A673 (cell line): ENCODE measurements around the gene CDH12. TPM values are rescaled to one million over a fixed set of nuclear protein-coding genes. Genes with fewer than 3 reads are reported as not detected.

Experiments
- BruUV-seq: library from RNA; stranded (reverse); fragments of 400-500 nt; replicated peaks from 2 replicates; lab custom pipeline; 2021; lab: Mats Ljungman, UMichigan
- CTCF ChIA-PET: fragments of 300-600 bp; sonication (Branson Sonifier 250); formaldehyde crosslinking; loops from one replicate; lab custom pipeline; 2022; ENCODE audit warnings: antibody characterized with exemption; lab: Charles Lee
- POLR2A ChIA-PET: fragments of 300-600 bp; sonication (Branson Sonifier 250); formaldehyde crosslinking; loops from one replicate; lab custom pipeline; 2022; ENCODE audit warnings: antibody characterized with exemption; ENCODE audit not compliant: low non-redundant PET; lab: Charles Lee
- DNase-seq: peaks from one replicate; pipeline ENCODE4 v3.0.0-alpha.2; 2015; ENCODE audit warnings: low spot score
- H3K27ac ChIP-seq: fragments of 200-600 bp; sonication (generic); 2 replicates; pipeline ENCODE4 v1.5.1; 2016; ENCODE audit warnings: mixed run types, low read depth, mild to moderate bottlenecking, mixed read lengths, antibody characterized with exemption, low read length; ENCODE audit not compliant: poor library complexity, severe bottlenecking
- H3K27me3 ChIP-seq: fragments of 200-600 bp; sonication (generic); replicated peaks from 2 replicates; pipeline ENCODE4 v1.6.1; 2017; ENCODE audit warnings: mixed run types, low read depth, mild to moderate bottlenecking, mixed read lengths, antibody characterized with exemption, low read length; ENCODE audit not compliant: insufficient read depth, poor library complexity
- H3K36me3 ChIP-seq: fragments of 200-600 bp; sonication (generic); 2 replicates; pipeline ENCODE4 v1.6.1; 2016; ENCODE audit warnings: mixed run types, mild to moderate bottlenecking, mixed read lengths, antibody characterized with exemption, low read length; ENCODE audit not compliant: insufficient read depth, poor library complexity, severe bottlenecking
- H3K4me1 ChIP-seq: fragments of 200-600 bp; sonication (generic); 2 replicates; pipeline ENCODE4 v1.6.1; 2017; ENCODE audit warnings: mixed run types, mild to moderate bottlenecking, mixed read lengths, antibody characterized with exemption, low read length; ENCODE audit not compliant: insufficient read depth, poor library complexity, severe bottlenecking
- H3K4me3 ChIP-seq: fragments of 200-600 bp; sonication (generic); 2 replicates; pipeline ENCODE4 v1.5.1; 2016; ENCODE audit warnings: low read depth, mixed run types, mild to moderate bottlenecking, mixed read lengths, low read length; ENCODE audit not compliant: poor library complexity, severe bottlenecking
- H3K9me3 ChIP-seq: fragments of 200-600 bp; sonication (generic); 2 replicates; pipeline ENCODE4 v1.6.1; 2016; ENCODE audit warnings: mixed run types, low read depth, mild to moderate bottlenecking, mixed read lengths, antibody characterized with exemption, low read length; ENCODE audit not compliant: poor library complexity, severe bottlenecking
- CTCF ChIP-seq: fragments of 300-800, 200-600 bp; sonication (generic); conservative IDR thresholded peaks from 2 replicates; pipeline ENCODE4 v1.5.1; 2017; ENCODE audit warnings: low read depth, mild to moderate bottlenecking, antibody characterized with exemption, low read length, moderate library complexity, mixed read lengths
- EZH2 ChIP-seq: fragments of 200-600 bp; sonication (generic); IDR thresholded peaks from 2 replicates; pipeline ENCODE4 v1.6.1; 2017; ENCODE audit warnings: borderline replicate concordance, low read depth, mild to moderate bottlenecking, mixed read lengths, antibody characterized with exemption, low read length; ENCODE audit not compliant: poor library complexity, severe bottlenecking
- intact Hi-C: fragments of 100-400 bp; cut with micrococcal nuclease; formaldehyde crosslinking; loops from one replicate; pipeline ENCODE4 v1.10.0; 2022; ENCODE audit not compliant: unreplicated experiment
- total RNA-seq: library from RNA; stranded (reverse); gene quantifications from 2 replicates; pipeline ENCODE4 v1.2.3, GENCODE V29; 2021

Gene CDH12
- total RNA-seq, 1 experiment from 2014 or later = 39.5 TPM

- no peak for DNase-seq
- no peaks in the 10 kb centered on the region for H3K9me3 ChIP-seq
- BruUV-seq = no TSS peak
- no peaks in the 10 kb centered on the region for H3K27me3 ChIP-seq
- H3K27ac ChIP-seq = no peak overlapping the region
- no peak overlapping the region for H3K4me3 ChIP-seq
- H3K4me1 ChIP-seq = no peaks in the 10 kb centered on the region
- no peak for TF ChIP-seq CTCF
- TF ChIP-seq EZH2 = no peak
- ChIA-PET CTCF (no interaction called here), POLR2A (interaction anchor here (0.6 kb wide), 1 partner anchor 1692 kb away, joined by 3 read pairs; no protein-coding TSS in a partner anchor)
- intact Hi-C loops = no loop called here
- H3K36me3 ChIP-seq = no peaks in the 10 kb centered on the region
These were observed 547.1 kb downstream of the CDH12 start for GRCh38 chr5:22306011-22306410.

GRCh38 chr5:22295832-22296231, 557.3 kb downstream of the CDH12 start:
- Histone ChIP-seq H3K36me3 (no peaks in the 10 kb centered on the region), H3K27me3 (no peaks in the 10 kb centered on the region), H3K27ac (no peak overlapping the region), H3K4me3 (no peak overlapping the region), H3K9me3 (peaks cover 19% of the 10 kb centered on the region), H3K4me1 (no peaks in the 10 kb centered on the region)
- CTCF ChIA-PET = no interaction called here
- BruUV-seq = no TSS peak
- no peak for DNase-seq
- POLR2A ChIA-PET = no interaction called here
- intact Hi-C loops = no loop called here
- TF ChIP-seq CTCF (no peak), EZH2 (no peak)

GRCh38 chr5:22293147-22293546, 560.0 kb downstream of the CDH12 start:
- BruUV-seq = no TSS peak
- TF ChIP-seq EZH2 = no peak
- no peak for TF ChIP-seq CTCF
- Histone ChIP-seq H3K27ac (no peak overlapping the region), H3K36me3 (no peaks in the 10 kb centered on the region), H3K4me1 (no peaks in the 10 kb centered on the region), H3K9me3 (peaks cover 19% of the 10 kb centered on the region), H3K27me3 (no peaks in the 10 kb centered on the region), H3K4me3 (no peak overlapping the region)
- DNase-seq = no peak
- intact Hi-C loops = no loop called here
- POLR2A ChIA-PET = no interaction called here
- CTCF ChIA-PET = no interaction called here
